ENCODE results near the gene SON. TPM values are rescaled to one million over a fixed set of nuclear protein-coding genes. Genes with fewer than 3 reads are reported as not detected.
"Not testable (repeated sequence)": the region's sequence is repeated elsewhere in the genome, so short reads cannot be mapped to it uniquely, and the experiment has no call there.

SON gene
- polyA plus RNA-seq, 1 donor from 2014 or later: 123 TPM

DNA sequence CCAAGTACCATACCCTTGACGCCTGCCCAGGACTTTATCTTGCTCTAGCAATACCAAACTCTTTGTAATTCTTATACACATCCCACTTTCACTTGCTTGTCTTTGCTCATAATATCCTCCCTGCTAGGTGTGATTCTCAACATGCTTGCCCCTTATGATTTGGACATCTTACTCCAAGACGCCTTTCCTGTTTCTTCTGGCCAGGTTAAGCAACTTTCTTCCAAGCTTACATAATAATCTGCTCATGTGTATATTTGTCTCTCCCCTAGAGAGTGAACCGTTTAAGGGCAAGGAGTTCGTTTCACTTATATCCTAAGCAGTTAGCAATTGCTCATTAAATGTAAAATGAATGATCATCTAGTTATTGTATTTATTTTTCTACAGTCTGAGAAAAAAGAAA is 76.9 kb downstream of the SON start:
- H4K20me1 ChIP-seq (ENCODE audit: insufficient read depth): no peaks in the 10 kb centered on the region
- H3K9ac ChIP-seq (ENCODE audit: low read length): no peak overlapping the region
- no peaks in the 10 kb centered on the region for H3K79me2 ChIP-seq (replicated peaks; ENCODE audit: insufficient read depth, low read length)
- no peaks in the 10 kb centered on the region for H3K27me3 ChIP-seq (ENCODE audit: insufficient read depth, low read depth, low read length)
- TF ChIP-seq, protein P1, sequence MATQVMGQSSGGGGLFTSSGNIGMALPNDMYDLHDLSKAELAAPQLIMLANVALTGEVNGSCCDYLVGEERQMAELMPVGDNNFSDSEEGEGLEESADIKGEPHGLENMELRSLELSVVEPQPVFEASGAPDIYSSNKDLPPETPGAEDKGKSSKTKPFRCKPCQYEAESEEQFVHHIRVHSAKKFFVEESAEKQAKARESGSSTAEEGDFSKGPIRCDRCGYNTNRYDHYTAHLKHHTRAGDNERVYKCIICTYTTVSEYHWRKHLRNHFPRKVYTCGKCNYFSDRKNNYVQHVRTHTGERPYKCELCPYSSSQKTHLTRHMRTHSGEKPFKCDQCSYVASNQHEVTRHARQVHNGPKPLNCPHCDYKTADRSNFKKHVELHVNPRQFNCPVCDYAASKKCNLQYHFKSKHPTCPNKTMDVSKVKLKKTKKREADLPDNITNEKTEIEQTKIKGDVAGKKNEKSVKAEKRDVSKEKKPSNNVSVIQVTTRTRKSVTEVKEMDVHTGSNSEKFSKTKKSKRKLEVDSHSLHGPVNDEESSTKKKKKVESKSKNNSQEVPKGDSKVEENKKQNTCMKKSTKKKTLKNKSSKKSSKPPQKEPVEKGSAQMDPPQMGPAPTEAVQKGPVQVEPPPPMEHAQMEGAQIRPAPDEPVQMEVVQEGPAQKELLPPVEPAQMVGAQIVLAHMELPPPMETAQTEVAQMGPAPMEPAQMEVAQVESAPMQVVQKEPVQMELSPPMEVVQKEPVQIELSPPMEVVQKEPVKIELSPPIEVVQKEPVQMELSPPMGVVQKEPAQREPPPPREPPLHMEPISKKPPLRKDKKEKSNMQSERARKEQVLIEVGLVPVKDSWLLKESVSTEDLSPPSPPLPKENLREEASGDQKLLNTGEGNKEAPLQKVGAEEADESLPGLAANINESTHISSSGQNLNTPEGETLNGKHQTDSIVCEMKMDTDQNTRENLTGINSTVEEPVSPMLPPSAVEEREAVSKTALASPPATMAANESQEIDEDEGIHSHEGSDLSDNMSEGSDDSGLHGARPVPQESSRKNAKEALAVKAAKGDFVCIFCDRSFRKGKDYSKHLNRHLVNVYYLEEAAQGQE (IDR thresholded peaks at IDR 0.05; ENCODE audit: borderline replicate concordance): no peak
- no peak for TF ChIP-seq TAF1 (IDR thresholded peaks at IDR 0.05; ENCODE audit: low read depth)
- TF ChIP-seq RAD21 (conservative IDR thresholded peaks at IDR 0.05): no peak
- TF ChIP-seq EP300 (conservative IDR thresholded peaks at IDR 0.05; ENCODE audit: poor library complexity, severe bottlenecking): no peak
- TF ChIP-seq EZH2 (IDR thresholded peaks at IDR 0.05; ENCODE audit: borderline replicate concordance, insufficient read depth, low read length, poor library complexity, severe bottlenecking): no peak
- TF ChIP-seq, protein P2, sequence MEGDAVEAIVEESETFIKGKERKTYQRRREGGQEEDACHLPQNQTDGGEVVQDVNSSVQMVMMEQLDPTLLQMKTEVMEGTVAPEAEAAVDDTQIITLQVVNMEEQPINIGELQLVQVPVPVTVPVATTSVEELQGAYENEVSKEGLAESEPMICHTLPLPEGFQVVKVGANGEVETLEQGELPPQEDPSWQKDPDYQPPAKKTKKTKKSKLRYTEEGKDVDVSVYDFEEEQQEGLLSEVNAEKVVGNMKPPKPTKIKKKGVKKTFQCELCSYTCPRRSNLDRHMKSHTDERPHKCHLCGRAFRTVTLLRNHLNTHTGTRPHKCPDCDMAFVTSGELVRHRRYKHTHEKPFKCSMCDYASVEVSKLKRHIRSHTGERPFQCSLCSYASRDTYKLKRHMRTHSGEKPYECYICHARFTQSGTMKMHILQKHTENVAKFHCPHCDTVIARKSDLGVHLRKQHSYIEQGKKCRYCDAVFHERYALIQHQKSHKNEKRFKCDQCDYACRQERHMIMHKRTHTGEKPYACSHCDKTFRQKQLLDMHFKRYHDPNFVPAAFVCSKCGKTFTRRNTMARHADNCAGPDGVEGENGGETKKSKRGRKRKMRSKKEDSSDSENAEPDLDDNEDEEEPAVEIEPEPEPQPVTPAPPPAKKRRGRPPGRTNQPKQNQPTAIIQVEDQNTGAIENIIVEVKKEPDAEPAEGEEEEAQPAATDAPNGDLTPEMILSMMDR (IDR thresholded peaks at IDR 0.05; ENCODE audit: poor library complexity, severe bottlenecking): no peak
- TF ChIP-seq MXI1 (conservative IDR thresholded peaks at IDR 0.05; ENCODE audit: poor library complexity, severe bottlenecking): no peak
- TF ChIP-seq SMC3 (conservative IDR thresholded peaks at IDR 0.05; ENCODE audit: poor library complexity): no peak
- TF ChIP-seq POLR2AphosphoS5 (IDR thresholded peaks at IDR 0.05): no peak
- H3K9me2 ChIP-seq (ENCODE audit: insufficient read depth, low read length): no peaks in the 10 kb centered on the region
- H3K36me3 ChIP-seq (ENCODE audit: insufficient read depth, low read length): peaks cover 8% of the 10 kb centered on the region
- H3F3A ChIP-seq (ENCODE audit: insufficient read depth, low read length, poor library complexity, severe bottlenecking): no peaks in the 10 kb centered on the region
- H3K9me3 ChIP-seq (ENCODE audit: low read length): no peaks in the 10 kb centered on the region
- H3K4me2 ChIP-seq (ENCODE audit: low read length): no peak overlapping the region
- no peak overlapping the region for H2AFZ ChIP-seq (ENCODE audit: low read depth, low read length)
- no peak overlapping the region for H3K27ac ChIP-seq (ENCODE audit: low read length)
- H3K4me3 ChIP-seq (ENCODE audit: low read length): no peak overlapping the region

DNA sequence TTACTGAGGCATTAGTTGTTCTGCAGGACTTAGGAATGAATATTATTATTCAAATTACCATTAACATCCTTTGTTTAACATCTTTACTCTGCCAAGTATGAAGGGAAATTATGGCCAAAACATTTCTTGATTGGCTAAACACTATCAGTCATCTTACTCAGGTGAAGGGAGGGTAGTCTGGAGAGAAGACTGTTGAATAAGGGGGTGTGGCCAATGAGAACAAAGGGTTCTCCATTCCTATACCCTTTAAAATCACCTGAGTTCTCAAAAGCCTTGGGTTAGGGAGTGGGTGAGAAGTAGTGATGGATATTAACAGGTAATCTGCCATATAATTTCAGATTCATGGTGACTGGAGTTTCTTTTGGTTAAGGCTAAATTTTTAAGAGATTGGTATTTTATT is 79.4 kb downstream of the SON start:
- Histone ChIP-seq H3F3A (ENCODE audit: insufficient read depth, low read length, poor library complexity, severe bottlenecking) (no peaks in the 10 kb centered on the region), H3K27ac (ENCODE audit: low read length) (no peak overlapping the region), H3K4me2 (ENCODE audit: low read length) (no peak overlapping the region), H2AFZ (ENCODE audit: low read depth, low read length) (no peak overlapping the region), H3K79me2 (replicated peaks; ENCODE audit: insufficient read depth, low read length) (no peaks in the 10 kb centered on the region), H3K27me3 (ENCODE audit: insufficient read depth, low read depth, low read length) (no peaks in the 10 kb centered on the region), H3K36me3 (ENCODE audit: insufficient read depth, low read length) (peaks cover 8% of the 10 kb centered on the region), H4K20me1 (ENCODE audit: insufficient read depth) (no peaks in the 10 kb centered on the region), H3K9ac (ENCODE audit: low read length) (no peak overlapping the region), H3K9me2 (ENCODE audit: insufficient read depth, low read length) (no peaks in the 10 kb centered on the region), H3K9me3 (ENCODE audit: low read length) (no peaks in the 10 kb centered on the region), H3K4me3 (ENCODE audit: low read length) (no peak overlapping the region)
- TF ChIP-seq EP300 (conservative IDR thresholded peaks at IDR 0.05; ENCODE audit: poor library complexity, severe bottlenecking): no peak
- TF ChIP-seq, protein P1 (IDR thresholded peaks at IDR 0.05; ENCODE audit: borderline replicate concordance): no peak

DNA sequence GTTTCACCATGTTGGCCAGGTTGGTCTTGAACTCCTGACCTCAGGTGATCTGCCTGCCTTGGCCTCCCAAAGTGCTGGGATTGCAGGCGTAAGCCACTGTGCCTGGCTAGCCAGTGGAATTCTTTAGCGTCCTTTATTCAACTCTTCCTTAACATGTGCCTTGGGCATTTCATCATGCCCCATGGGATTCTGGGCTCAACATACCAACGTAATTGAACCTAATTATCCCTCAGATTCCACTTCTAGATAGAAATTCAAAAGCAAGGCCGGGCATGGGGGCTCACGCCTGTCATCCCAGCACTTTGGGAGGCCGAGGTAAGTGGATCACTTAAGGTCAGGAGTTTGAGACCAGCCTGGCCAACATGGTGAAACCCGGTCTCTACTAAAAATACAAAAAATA is 83.3 kb downstream of the SON start:
- not testable (repeated sequence) for H4K20me1 ChIP-seq (ENCODE audit: insufficient read depth); H3K27me3 ChIP-seq (ENCODE audit: insufficient read depth, low read depth, low read length); H3K9me3 ChIP-seq (ENCODE audit: low read length); H2AFZ ChIP-seq (ENCODE audit: low read depth, low read length); H3F3A ChIP-seq (ENCODE audit: insufficient read depth, low read length, poor library complexity, severe bottlenecking); H3K9me2 ChIP-seq (ENCODE audit: insufficient read depth, low read length); H3K4me3 ChIP-seq (ENCODE audit: low read length); H3K4me2 ChIP-seq (ENCODE audit: low read length); H3K79me2 ChIP-seq (replicated peaks; ENCODE audit: insufficient read depth, low read length); H3K36me3 ChIP-seq (ENCODE audit: insufficient read depth, low read length); H3K27ac ChIP-seq (ENCODE audit: low read length); H3K9ac ChIP-seq (ENCODE audit: low read length)

Measured in neural cell (in vitro differentiated cells).